Occipital lobe (tissue), 2 donors: ENCODE results near the gene RHOJ. TPM values are rescaled to one million over a fixed set of nuclear protein-coding genes. Genes with fewer than 3 reads are reported as not detected.
A peak's percentile ranks its signal among the peaks of the same experiment; 100 is the strongest.
"Not testable (repeated sequence)": the region's sequence is repeated elsewhere in the genome, so short reads cannot be mapped to it uniquely, and the experiment has no call there.

Experiments used
- DNase-seq: peaks from one replicate; lab custom pipeline; 2025; lab: John Stamatoyannopoulos, UW
- total RNA-seq: library from RNA; depleted of rRNA; stranded (reverse); fragments of >200 nt; gene quantifications from one replicate; pipeline ENCODE4 v1.2.3, GENCODE V29; 2014

Gene RHOJ
- total RNA-seq = 2.3 TPM

DNA sequence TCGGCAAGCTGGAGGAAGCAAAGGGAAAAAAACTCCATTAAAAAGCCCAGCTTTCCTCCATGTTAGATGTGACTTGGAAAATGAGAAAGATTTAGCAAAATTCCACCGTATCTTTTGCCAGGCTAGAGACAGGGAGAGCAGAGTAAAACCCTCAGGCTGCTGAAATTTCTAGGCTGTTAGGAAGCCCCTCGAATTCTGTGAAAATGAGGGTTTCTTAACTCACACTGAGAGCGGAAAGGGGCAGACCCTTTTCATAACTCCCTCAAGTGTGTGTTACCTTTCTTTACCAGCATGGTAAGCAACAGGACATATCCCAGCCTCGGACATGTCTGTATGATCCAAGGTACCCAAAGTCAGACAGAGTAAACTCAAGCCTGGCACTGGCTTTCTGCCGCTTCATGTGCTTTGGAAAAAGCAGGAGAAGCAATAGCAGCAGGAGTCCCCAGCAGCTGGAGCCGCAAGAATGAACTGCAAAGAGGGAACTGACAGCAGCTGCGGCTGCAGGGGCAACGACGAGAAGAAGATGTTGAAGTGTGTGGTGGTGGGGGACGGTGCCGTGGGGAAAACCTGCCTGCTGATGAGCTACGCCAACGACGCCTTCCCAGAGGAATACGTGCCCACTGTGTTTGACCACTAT, at the start of gene RHOJ:
TSS of gene RHOJ (plus strand) at position 37 of the 637 bp plus-strand sequence. CDS start at position 464, 427 bp downstream.
- DNase-seq = no peak

- no peak for DNase-seq
Observed at GRCh38 chr14:63155511-63156185, 48.6 kb upstream of the RHOJ start.

DNA sequence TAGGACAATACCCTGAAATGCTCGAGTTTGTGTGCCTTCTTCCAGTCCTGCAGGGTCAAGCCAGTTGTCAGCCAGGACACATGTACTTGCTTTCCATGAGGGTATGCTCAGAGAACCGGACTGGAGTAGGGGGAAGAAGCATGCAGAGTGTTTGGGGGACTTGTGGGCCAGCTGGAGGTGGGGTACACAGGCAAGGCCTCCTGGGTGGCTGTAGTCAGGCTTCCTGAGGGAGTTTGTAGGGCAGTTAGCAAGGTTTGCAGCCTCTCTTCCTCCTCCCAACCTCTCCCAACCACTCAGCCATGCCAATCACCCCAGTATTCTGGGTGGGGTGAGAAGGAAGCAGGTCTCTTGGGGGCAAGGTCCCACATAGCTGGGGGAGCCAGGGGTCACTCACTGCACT, 47.0 kb upstream of the RHOJ start:
- DNase-seq = no peak

DNA sequence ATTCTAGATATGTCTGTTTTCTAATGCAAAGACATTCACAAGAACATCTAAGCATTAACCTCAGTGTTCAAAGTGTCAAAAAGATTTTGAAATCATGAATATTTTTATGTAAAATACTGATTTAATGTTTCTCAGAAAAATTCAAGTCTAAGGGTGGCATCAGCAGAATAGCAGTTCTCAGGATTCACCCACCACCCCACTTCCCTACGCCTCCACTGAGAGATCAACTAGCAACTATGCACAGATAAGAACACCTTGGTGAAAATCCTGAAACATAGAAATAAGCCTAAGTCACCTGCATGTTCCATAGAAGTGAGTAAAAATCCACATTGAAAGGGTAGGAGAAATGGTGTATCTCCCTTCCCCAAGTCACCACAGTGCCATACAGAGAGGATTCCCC, 40.9 kb upstream of the RHOJ start:
- no peak for DNase-seq

- DNase-seq = no peak
Observed at GRCh38 chr14:63164108-63164683, 40.0 kb upstream of the RHOJ start.

- not testable (repeated sequence) for DNase-seq
Observed at GRCh38 chr14:63165267-63165666, 39.0 kb upstream of the RHOJ start.

DNA sequence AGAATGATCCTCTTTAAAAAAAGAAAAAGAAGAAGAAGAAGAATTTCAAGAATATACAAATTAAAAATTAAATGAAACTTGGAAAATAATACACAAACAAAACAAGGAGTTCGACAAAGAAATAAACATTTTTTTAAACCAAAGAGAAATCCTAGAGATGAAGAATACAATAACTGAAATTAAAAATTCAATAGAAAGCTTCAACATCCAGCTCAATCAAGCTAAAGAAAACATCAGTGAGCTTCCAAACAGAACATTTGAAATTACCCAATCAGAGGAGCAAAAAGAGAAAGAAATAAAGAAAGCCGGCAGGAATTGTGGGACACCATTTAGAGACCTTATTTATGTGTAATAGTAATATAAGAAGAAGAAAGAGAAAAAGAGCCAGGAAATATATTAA, 37.2 kb upstream of the RHOJ start:
- DNase-seq = no peak

DNA sequence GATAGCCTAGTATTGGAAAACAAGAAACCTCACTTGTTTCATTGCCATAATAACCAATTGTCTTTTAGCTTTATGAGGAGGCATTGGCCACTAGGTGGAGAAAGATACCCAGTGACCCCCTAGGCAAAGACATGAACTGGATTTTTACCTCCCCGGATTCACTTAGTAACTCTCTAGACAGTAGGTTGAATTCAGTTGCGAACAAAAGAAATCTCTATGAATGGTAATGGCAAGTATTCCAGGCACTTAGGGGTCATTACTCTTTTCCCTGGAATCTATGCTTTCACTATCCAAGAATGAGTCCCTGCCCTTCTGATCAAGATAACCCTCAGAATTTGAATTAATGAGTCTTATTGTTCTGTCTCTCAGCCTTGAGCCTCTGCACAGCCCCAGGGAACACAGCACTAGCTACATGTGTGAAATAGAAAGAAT, 29.5 kb upstream of the RHOJ start:
- no peak for DNase-seq

DNA sequence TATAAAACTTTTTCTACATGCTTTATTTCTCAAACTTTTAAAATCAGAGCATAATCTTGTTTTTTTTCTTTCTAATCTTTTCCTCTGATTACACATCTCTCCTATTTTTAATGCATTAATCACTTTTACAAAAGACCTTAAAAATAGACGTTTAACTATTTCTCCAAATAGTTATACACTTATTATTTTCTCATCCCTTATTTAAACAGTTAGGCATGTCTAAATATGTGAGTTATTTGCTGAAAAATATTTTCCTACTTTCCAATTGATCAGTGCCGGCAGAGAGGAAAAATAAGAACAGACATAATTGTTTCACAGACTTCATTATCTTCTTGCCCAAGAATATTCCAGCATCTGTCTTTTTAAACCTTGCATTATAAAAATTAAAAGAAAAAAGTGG, 28.7 kb upstream of the RHOJ start:
- DNase-seq = no peak

- DNase-seq = no peak
Observed at GRCh38 chr14:63178912-63179311, 25.3 kb upstream of the RHOJ start.

- DNase-seq = no peak
Observed at GRCh38 chr14:63179383-63179782, 24.9 kb upstream of the RHOJ start.

DNA sequence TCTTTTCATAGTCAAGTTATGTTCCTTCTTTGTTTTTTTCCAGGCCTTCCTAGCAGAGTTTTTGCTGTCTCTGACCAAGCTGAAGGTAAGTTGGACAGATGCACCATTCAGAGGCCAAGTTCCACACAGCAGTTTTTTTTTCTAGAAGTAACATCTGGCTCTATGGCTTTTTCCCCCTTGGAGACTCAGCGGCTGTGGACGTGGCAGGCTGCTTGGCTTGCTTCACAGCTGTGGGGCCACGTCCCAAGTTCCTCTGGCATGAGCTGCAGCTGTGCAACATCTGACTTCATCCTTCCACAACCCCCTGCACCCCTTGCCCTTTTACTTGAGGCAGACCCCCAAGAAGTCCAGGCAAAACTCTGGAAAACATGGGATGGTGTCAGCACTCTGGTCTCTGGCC, 24.2 kb upstream of the RHOJ start:
- no peak for DNase-seq

DNA sequence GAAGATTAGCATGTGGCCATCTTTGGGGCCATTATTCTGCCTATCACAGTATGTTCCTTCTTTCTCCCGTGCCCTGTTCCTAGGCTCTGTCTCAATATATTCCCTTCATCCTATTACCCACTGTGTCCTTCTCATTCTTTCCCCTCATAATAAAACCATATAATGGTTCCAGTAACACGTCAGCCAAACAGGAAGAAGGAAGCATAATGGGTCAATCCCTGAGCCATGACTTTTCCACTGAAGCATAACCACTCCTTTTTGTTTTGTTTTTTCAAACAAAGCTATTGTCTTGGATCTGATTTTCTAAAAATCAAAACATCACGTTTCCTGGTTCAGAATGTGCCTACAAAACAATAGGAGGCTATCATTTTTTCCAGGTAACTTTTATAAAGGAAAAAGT, 21.3 kb upstream of the RHOJ start:
- no peak for DNase-seq

- DNase-seq = no peak
Observed at GRCh38 chr14:63186453-63186852, 17.8 kb upstream of the RHOJ start.

DNA sequence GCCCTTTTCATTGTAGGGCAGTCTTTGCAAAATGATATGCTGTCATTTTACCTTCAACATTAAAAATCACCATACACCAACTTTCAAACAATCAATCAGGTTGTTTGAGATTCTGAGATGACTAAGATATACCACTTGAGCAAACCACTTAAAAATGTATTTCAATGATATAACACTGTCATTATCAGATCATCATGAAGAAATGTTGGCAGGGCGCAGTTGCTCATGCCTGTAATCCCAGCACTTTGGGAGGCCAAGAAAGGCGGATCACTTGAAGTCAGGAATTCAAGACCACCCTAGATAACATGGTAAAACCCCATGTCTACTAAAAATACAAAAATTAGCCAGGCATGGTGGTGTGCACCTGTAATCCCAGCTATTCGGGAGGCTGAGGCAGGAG, 13.0 kb upstream of the RHOJ start:
- no peak for DNase-seq

- no peak for DNase-seq
Observed at GRCh38 chr14:63192085-63192484, 12.2 kb upstream of the RHOJ start.

- DNase-seq = no peak
Observed at GRCh38 chr14:63193236-63193635, 11.0 kb upstream of the RHOJ start.

DNA sequence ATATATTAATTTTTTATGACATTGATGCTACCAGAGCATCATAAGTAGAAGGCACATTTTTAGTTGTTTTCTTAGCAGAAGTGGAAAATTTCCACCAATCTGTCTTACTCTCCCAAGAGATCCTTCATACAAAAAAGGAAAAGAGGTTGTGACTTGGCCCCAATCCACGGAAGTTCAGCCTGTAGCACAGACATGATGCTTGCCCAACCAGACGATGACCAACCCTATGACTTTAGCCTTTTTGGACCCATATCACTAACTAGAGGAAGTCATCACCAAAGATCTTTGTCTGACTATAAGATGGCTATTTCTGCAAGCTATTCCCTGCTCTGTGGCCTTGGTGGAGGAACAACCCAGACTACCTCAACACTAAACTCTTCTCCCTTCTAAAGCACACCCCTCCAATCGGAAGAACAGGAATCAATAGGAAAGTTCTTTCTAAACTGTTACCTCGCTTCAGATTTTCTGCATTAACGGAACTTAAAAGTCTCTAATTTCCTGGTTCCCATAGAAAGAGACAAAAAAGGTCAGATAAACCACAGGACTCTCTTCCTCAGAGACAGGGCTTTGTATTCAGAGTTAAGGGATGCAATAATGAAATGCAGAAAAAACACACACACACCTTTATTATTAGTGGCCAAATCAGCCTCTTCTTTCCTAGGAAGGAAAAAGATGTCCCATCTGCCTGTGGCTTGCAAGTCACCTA, 4.1 kb upstream of the RHOJ start:
- DNase-seq = no peak

GRCh38 chr14:63200767-63201166, 3.5 kb upstream of the RHOJ start:
- no peak for DNase-seq

GRCh38 chr14:63203015-63203414, 1.2 kb upstream of the RHOJ start:
- no peak for DNase-seq

DNA sequence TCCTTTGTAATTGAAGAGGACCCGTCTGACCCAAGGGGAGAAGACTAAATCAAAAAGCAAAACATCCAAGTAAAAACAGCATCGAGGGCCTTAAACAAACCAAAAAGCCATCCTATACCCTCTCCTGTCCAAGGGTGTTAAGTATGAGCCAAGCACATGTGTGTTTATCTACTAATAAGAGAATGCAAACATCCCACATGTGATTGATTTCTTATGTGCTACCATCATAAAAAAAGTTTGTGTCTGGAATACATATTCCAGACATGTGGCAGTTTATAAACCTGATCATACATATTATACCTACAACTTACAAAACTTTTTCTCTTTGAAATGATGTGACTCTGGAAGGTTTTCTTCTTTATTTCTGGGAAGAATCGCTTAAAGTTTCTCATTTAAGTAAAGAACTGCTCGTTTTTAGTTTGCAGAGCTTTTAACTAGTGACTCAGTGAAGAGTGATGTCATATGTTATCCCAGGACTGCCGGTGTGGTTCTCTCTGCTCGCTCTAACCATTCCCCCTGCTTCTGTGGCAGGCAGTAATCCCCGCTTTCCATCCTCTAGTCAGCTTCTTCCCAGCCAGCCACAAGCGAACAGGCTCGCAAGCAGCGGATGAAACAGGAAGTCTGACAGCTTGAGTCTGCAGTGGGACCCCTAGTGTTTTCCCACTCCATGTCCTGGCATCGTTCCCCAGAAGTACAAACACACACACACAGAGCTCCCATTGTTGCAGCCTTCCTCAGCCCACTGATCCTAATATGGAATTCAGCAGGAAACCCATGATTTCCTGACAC, 431 bp upstream of the RHOJ start:
- DNase-seq = peak; percentile 70
